ENCODE measurements around the gene POPDC3.

- TF ChIP-seq CTCF (IDR thresholded peaks at IDR 0.05) (no peak), EZH2 (IDR thresholded peaks at IDR 0.05; ENCODE audit: borderline replicate concordance, insufficient read depth, low read depth, low read length, poor library complexity, severe bottlenecking) (no peak)
Observed at GRCh38 chr6:105200133-105200730, 20.4 kb upstream of the POPDC3 start.
